ENCODE results near the gene ZNF438.
"Not testable (repeated sequence)": the region's sequence is repeated elsewhere in the genome, so short reads cannot be mapped to it uniquely, and the experiment has no call there.

Gene ZNF438

GRCh38 chr10:30967650-30968410 is 63.8 kb downstream of the ZNF438 start:
- no peak for ATAC-seq
- no peak for TF ChIP-seq BACH2 (CRISPR knock-in tag; IDR thresholded peaks at IDR 0.05; ENCODE audit: borderline replicate concordance)
- no peak for TF ChIP-seq OSR1 (CRISPR knock-in tag; IDR thresholded peaks at IDR 0.05)
- TF ChIP-seq PPARA (CRISPR knock-in tag; IDR thresholded peaks at IDR 0.05; ENCODE audit: borderline replicate concordance): no peak
- TF ChIP-seq ZNF70 (CRISPR knock-in tag; IDR thresholded peaks at IDR 0.05): no peak
- TF ChIP-seq, protein P1, sequence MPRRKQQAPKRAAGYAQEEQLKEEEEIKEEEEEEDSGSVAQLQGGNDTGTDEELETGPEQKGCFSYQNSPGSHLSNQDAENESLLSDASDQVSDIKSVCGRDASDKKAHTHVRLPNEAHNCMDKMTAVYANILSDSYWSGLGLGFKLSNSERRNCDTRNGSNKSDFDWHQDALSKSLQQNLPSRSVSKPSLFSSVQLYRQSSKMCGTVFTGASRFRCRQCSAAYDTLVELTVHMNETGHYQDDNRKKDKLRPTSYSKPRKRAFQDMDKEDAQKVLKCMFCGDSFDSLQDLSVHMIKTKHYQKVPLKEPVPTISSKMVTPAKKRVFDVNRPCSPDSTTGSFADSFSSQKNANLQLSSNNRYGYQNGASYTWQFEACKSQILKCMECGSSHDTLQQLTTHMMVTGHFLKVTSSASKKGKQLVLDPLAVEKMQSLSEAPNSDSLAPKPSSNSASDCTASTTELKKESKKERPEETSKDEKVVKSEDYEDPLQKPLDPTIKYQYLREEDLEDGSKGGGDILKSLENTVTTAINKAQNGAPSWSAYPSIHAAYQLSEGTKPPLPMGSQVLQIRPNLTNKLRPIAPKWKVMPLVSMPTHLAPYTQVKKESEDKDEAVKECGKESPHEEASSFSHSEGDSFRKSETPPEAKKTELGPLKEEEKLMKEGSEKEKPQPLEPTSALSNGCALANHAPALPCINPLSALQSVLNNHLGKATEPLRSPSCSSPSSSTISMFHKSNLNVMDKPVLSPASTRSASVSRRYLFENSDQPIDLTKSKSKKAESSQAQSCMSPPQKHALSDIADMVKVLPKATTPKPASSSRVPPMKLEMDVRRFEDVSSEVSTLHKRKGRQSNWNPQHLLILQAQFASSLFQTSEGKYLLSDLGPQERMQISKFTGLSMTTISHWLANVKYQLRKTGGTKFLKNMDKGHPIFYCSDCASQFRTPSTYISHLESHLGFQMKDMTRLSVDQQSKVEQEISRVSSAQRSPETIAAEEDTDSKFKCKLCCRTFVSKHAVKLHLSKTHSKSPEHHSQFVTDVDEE (CRISPR knock-in tag; IDR thresholded peaks at IDR 0.05): no peak
- no peak for TF ChIP-seq ESRRG (CRISPR knock-in tag; IDR thresholded peaks at IDR 0.05)
- no peak for TF ChIP-seq TOX (CRISPR knock-in tag; IDR thresholded peaks at IDR 0.05; ENCODE audit: borderline replicate concordance)
- no peak for TF ChIP-seq RARB (CRISPR knock-in tag; IDR thresholded peaks at IDR 0.05)

DNA sequence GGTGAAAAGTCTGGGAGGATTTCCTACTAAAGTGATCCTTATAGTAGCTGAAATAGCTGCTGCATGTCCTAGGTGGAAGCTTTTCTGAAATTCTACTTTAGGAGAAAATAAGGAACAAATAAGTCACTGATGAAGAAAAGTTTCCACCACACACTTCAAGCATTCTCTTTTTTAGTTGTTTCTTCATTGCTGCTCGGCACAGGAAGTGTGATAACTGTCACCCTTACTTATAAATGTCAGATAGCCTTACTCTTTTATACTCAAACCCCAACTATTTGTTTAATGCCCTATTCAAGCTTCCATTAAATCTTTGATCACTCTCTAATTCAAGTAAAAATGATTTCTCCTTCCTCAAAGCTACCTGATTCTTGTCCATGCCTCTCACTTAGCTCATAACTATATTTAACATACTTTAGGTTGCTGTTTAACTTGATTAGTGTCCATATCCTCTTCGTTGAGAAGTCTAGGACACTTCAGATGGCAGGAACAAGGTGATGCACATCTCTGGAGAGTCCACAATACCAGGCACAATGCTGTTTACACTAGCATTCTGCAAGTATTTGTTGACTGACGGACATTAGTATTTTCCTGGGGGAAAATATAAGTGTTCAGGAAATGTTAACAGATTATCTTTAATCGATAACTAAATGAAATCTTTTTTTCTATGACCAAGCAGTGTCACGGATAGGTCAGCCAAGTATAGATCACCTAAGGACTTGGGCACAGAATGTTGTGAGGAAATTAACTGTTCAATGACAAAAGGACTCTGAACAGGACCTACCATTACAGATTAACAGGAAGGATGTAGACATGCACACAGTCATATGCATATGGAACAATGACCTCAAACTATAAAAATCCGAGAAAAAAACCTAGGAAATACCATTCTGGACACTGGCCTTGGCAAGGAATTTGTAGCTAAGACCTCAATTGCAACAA is 67.4 kb downstream of the ZNF438 start:
- no peak for TF ChIP-seq ZC3H10 (CRISPR knock-in tag; IDR thresholded peaks at IDR 0.05)
- TF ChIP-seq ISL1 (CRISPR knock-in tag; IDR thresholded peaks at IDR 0.05): no peak
- no peak for TF ChIP-seq ZFP30 (CRISPR knock-in tag; IDR thresholded peaks at IDR 0.05)
- no peak for ATAC-seq

- TF ChIP-seq TCF4 (CRISPR knock-in tag; IDR thresholded peaks at IDR 0.05; ENCODE audit: borderline replicate concordance) (no peak), BACH2 (CRISPR knock-in tag; IDR thresholded peaks at IDR 0.05; ENCODE audit: borderline replicate concordance) (no peak), SNAI2 (CRISPR knock-in tag; IDR thresholded peaks at IDR 0.05) (no peak), GLIS3 (CRISPR knock-in tag; IDR thresholded peaks at IDR 0.05) (no peak), TOX (CRISPR knock-in tag; IDR thresholded peaks at IDR 0.05; ENCODE audit: borderline replicate concordance) (no peak), ZNF70 (CRISPR knock-in tag; IDR thresholded peaks at IDR 0.05) (no peak), OSR1 (CRISPR knock-in tag; IDR thresholded peaks at IDR 0.05) (no peak), ZNF565 (CRISPR knock-in tag; conservative IDR thresholded peaks at IDR 0.05; ENCODE audit: low read depth) (no peak), CSDC2 (CRISPR knock-in tag; IDR thresholded peaks at IDR 0.05) (no peak), ZNF8 (CRISPR knock-in tag; IDR thresholded peaks at IDR 0.05) (no peak), ISL1 (CRISPR knock-in tag; IDR thresholded peaks at IDR 0.05) (no peak), ARNTL (CRISPR knock-in tag; IDR thresholded peaks at IDR 0.05; ENCODE audit: borderline replicate concordance, low read depth) (no peak), ZFP30 (CRISPR knock-in tag; IDR thresholded peaks at IDR 0.05) (no peak)
- TF ChIP-seq, protein P2, sequence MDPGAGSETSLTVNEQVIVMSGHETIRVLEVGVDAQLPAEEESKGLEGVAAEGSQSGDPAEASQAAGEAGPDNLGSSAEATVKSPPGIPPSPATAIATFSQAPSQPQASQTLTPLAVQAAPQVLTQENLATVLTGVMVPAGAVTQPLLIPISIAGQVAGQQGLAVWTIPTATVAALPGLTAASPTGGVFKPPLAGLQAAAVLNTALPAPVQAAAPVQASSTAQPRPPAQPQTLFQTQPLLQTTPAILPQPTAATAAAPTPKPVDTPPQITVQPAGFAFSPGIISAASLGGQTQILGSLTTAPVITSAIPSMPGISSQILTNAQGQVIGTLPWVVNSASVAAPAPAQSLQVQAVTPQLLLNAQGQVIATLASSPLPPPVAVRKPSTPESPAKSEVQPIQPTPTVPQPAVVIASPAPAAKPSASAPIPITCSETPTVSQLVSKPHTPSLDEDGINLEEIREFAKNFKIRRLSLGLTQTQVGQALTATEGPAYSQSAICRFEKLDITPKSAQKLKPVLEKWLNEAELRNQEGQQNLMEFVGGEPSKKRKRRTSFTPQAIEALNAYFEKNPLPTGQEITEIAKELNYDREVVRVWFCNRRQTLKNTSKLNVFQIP (CRISPR knock-in tag; IDR thresholded peaks at IDR 0.05; ENCODE audit: borderline replicate concordance, low read depth): no peak
- TF ChIP-seq, protein P1 (CRISPR knock-in tag; IDR thresholded peaks at IDR 0.05): no peak
Measured at GRCh38 chr10:30962522-30962921, 69.1 kb downstream of the ZNF438 start.

DNA sequence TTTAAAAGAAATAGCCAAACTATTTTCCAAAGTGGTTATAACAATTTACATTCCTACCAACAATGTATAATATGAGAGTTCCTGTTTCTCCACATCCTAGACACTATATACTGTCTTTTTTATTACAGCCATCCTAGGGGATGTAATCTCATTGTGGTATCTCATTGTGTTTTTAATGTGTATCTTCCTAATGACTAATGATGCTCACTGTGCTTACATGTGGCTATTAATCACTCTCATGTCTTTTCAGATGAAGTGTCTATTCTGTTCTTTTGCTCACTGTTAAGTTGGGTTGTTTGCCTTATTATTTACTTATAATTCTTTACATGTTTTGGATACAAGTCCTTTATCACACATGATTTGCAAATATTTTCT is 71.8 kb downstream of the ZNF438 start:
- ATAC-seq: no peak
- TF ChIP-seq PPARA (CRISPR knock-in tag; IDR thresholded peaks at IDR 0.05; ENCODE audit: borderline replicate concordance) (no peak), ARNTL (CRISPR knock-in tag; IDR thresholded peaks at IDR 0.05; ENCODE audit: borderline replicate concordance, low read depth) (no peak)

More at GRCh38 chr10:30962522-30962921, 69.1 kb downstream of the ZNF438 start:
- ATAC-seq: no peak

DNA sequence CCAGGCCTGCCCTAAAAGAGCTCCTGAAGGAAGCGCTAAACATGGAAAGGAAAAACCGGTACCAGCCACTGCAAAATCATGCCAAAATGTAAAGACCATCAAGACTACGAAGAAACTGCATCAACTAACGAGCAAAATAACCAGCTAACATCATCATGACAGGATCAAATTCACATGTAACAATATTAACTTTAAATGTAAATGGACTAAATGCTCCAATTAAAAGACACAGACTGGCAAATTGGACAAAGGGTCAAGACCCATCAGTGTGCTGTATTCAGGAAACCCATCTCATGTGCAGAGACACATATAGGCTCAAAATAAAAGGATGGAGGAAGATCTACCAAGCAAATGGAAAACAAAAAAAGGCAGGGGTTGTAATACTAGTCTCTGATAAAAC is 82.4 kb downstream of the ZNF438 start:
- ATAC-seq: not testable (repeated sequence)

Data from SK-N-SH treated with all-trans-retinoic acid at 6 μM for 48 hours (cell line).